Neural cell (in vitro differentiated cells): ENCODE results near the gene ALPI. TPM values are rescaled to one million over a fixed set of nuclear protein-coding genes. Genes with fewer than 3 reads are reported as not detected.

Experiments used
- H2AFZ ChIP-seq: fragments of 200-600, 300-800 bp; sonication (generic), shearing (Covaris generic); 2 replicates; pipeline ENCODE4 v1.6.0; 2014; ENCODE audit warnings: low read depth, mild to moderate bottlenecking, antibody characterized with exemption, low read length, moderate library complexity
- H3F3A ChIP-seq: fragments of 200-600 bp; shearing (Covaris generic); 2 replicates; pipeline ENCODE4 v1.6.1; 2016; ENCODE audit warnings: mild to moderate bottlenecking, moderate library complexity, mixed read lengths, antibody characterized with exemption, low read length; ENCODE audit not compliant: insufficient read depth, poor library complexity, severe bottlenecking
- H3K27ac ChIP-seq: fragments of 200-600, 300-800 bp; sonication (generic), shearing (Covaris generic); 2 replicates; pipeline ENCODE4 v1.5.1; 2014; ENCODE audit warnings: mild to moderate bottlenecking, low read length, moderate library complexity
- H3K27me3 ChIP-seq: fragments of 300-800, 200-600 bp; sonication (generic), shearing (Covaris generic); 2 replicates; pipeline ENCODE4 v1.6.0; 2014; ENCODE audit warnings: mild to moderate bottlenecking, low read depth, low read length, moderate library complexity; ENCODE audit not compliant: insufficient read depth
- H3K36me3 ChIP-seq: fragments of 300-800, 200-600 bp; sonication (generic), shearing (Covaris generic); 2 replicates; pipeline ENCODE4 v1.5.1; 2014; ENCODE audit warnings: mild to moderate bottlenecking, antibody characterized with exemption, low read length, moderate library complexity; ENCODE audit not compliant: insufficient read depth
- H3K4me2 ChIP-seq: fragments of 300-800, 200-600 bp; sonication (generic), shearing (Covaris generic); 2 replicates; pipeline ENCODE4 v1.6.0; 2014; ENCODE audit warnings: mild to moderate bottlenecking, low read length
- H3K4me3 ChIP-seq: fragments of 300-800, 200-600 bp; sonication (generic), shearing (Covaris generic); 2 replicates; pipeline ENCODE4 v1.5.1; 2014; ENCODE audit warnings: mild to moderate bottlenecking, low read length, moderate library complexity
- H3K79me2 ChIP-seq: fragments of 200-600 bp; shearing (Covaris generic); replicated peaks from 2 replicates; pipeline ENCODE4 v1.6.0; 2014; ENCODE audit warnings: mild to moderate bottlenecking, low read length, moderate library complexity; ENCODE audit not compliant: insufficient read depth
- H3K9ac ChIP-seq: fragments of 300-800, 200-600 bp; sonication (generic), shearing (Covaris generic); 2 replicates; pipeline ENCODE4 v1.6.1; 2016; ENCODE audit warnings: mild to moderate bottlenecking, low read length, mixed read lengths
- H3K9me2 ChIP-seq: fragments of 200-600 bp; shearing (Covaris generic); 2 replicates; pipeline ENCODE4 v1.6.1; 2016; ENCODE audit warnings: mild to moderate bottlenecking, low read length, mixed read lengths; ENCODE audit not compliant: insufficient read depth
- H3K9me3 ChIP-seq: fragments of 200-600, 300-800 bp; sonication (generic), shearing (Covaris generic); 2 replicates; pipeline ENCODE4 v1.6.1; 2016; ENCODE audit warnings: mild to moderate bottlenecking, mixed run types, low read length, moderate library complexity, mixed read lengths
- H4K20me1 ChIP-seq: fragments of 200-600 bp; shearing (Covaris generic); 2 replicates; pipeline ENCODE4 v1.6.1; 2016; ENCODE audit warnings: mild to moderate bottlenecking, mixed run types; ENCODE audit not compliant: insufficient read depth
- CTCF ChIP-seq: fragments of 450-650 bp; IDR thresholded peaks from 2 replicates; pipeline ENCODE4 v1.5.1; 2014; ENCODE audit warnings: antibody characterized with exemption, mild to moderate bottlenecking, moderate library complexity; ENCODE audit not compliant: poor library complexity, severe bottlenecking
- EZH2 ChIP-seq: fragments of 200-600, 300-800 bp; shearing (Covaris generic), sonication (generic); IDR thresholded peaks from 2 replicates; pipeline ENCODE4 v1.6.1; 2014; ENCODE audit warnings: antibody characterized with exemption, low read length, borderline replicate concordance, mild to moderate bottlenecking; ENCODE audit not compliant: insufficient read depth, poor library complexity, severe bottlenecking
- MXI1 ChIP-seq: fragments of 450-650 bp; conservative IDR thresholded peaks from 2 replicates; pipeline ENCODE4 v1.6.1; 2014; ENCODE audit warnings: antibody characterized with exemption, mild to moderate bottlenecking; ENCODE audit not compliant: poor library complexity, severe bottlenecking
- POLR2AphosphoS5 ChIP-seq: IDR thresholded peaks from 2 replicates; pipeline ENCODE4 v1.6.1; 2012
- RAD21 ChIP-seq: fragments of 450-650 bp; conservative IDR thresholded peaks from 2 replicates; pipeline ENCODE4 v1.6.1; 2014; ENCODE audit warnings: antibody characterized with exemption, mild to moderate bottlenecking, moderate library complexity
- REST ChIP-seq: IDR thresholded peaks from 2 replicates; pipeline ENCODE4 v1.6.1; 2012; ENCODE audit warnings: borderline replicate concordance
- SMC3 ChIP-seq: fragments of 450-650 bp; conservative IDR thresholded peaks from 2 replicates; pipeline ENCODE4 v1.6.1; 2014; ENCODE audit warnings: antibody characterized with exemption, mild to moderate bottlenecking, moderate library complexity; ENCODE audit not compliant: poor library complexity
- TAF1 ChIP-seq: IDR thresholded peaks from 2 replicates; pipeline ENCODE4 v1.6.1; 2012; ENCODE audit warnings: low read depth
- polyA plus RNA-seq: library from polyadenylated mRNA; depleted of rRNA; stranded (reverse); fragments of >200 nt; gene quantifications from 2 replicates; pipeline ENCODE4 v1.2.3, GENCODE V29; 2014

The ALPI gene
- polyA plus RNA-seq, 1 donor from 2014 or later, result not detected

GRCh38 chr2:232487385-232488096 is 31.6 kb downstream of the ALPI start, which contains the start of gene ECEL1:
Gene ECEL1, minus strand, starts transcription at chr2:232487834. Its CDS starts 1,181 bp downstream, at chr2:232486653.
- Histone ChIP-seq H2AFZ (no peak within 1 kb of the TSS), H3F3A (no peaks in the 10 kb centered on the region), H3K4me2 (peak within 1 kb of the TSS; percentile 39), H4K20me1 (no peaks in the 10 kb centered on the region), H3K4me3 (peak within 1 kb of the TSS; percentile 67), H3K9ac (peak within 1 kb of the TSS; percentile 62), H3K36me3 (no peaks in the 10 kb centered on the region), H3K9me2 (no peaks in the 10 kb centered on the region), H3K27me3 (peaks cover 45% of the 10 kb centered on the region), H3K9me3 (no peaks in the 10 kb centered on the region), H3K27ac (peak within 1 kb of the TSS; percentile 39), H3K79me2 (no peaks in the 10 kb centered on the region)
- TF ChIP-seq SMC3 (peak; percentile 16), REST (no peak), RAD21 (no peak), MXI1 (peak; percentile 9), EZH2 (no peak), POLR2AphosphoS5 (peak; percentile 19), TAF1 (no peak), CTCF (no peak)

- Histone ChIP-seq H3K9me2 (no peaks in the 10 kb centered on the region), H3K27ac (peak overlapping the region; percentile 39), H3K27me3 (peaks cover 45% of the 10 kb centered on the region), H3K9ac (peak overlapping the region; percentile 56), H3K4me2 (peak overlapping the region; percentile 39), H2AFZ (no peak overlapping the region), H3K79me2 (no peaks in the 10 kb centered on the region), H3K36me3 (no peaks in the 10 kb centered on the region), H3K9me3 (no peaks in the 10 kb centered on the region), H3F3A (no peaks in the 10 kb centered on the region), H4K20me1 (no peaks in the 10 kb centered on the region), H3K4me3 (peak overlapping the region; percentile 60)
- no peak for TF ChIP-seq MXI1
- no peak for TF ChIP-seq SMC3
- no peak for TF ChIP-seq POLR2AphosphoS5
- TF ChIP-seq TAF1, result no peak
- TF ChIP-seq EZH2, result no peak
- TF ChIP-seq REST, result no peak
Observed at GRCh38 chr2:232488097-232488711, 32.3 kb downstream of the ALPI start.
